LHCN-M2 (cell line): Measurements from ENCODE around the gene UTS2B. TPM values are rescaled to one million over a fixed set of nuclear protein-coding genes. Genes with fewer than 3 reads are reported as not detected.
A peak's percentile ranks its signal among the peaks of the same experiment; 100 is the strongest.
"Not testable (repeated sequence)": the region's sequence is repeated elsewhere in the genome, so short reads cannot be mapped to it uniquely, and the experiment has no call there.

Experiments used
- DNase-seq: peaks from one replicate; pipeline ENCODE4 v3.0.0-alpha.2; 2012; ENCODE audit warnings: low read depth
- total RNA-seq: library from RNA; depleted of rRNA; stranded (reverse); fragments of >200 nt; gene quantifications from 2 replicates; pipeline ENCODE4 v1.2.3, GENCODE V29; 2014

The UTS2B gene
- total RNA-seq, 1 experiment from 2014 or later = 0.57 TPM

DNA sequence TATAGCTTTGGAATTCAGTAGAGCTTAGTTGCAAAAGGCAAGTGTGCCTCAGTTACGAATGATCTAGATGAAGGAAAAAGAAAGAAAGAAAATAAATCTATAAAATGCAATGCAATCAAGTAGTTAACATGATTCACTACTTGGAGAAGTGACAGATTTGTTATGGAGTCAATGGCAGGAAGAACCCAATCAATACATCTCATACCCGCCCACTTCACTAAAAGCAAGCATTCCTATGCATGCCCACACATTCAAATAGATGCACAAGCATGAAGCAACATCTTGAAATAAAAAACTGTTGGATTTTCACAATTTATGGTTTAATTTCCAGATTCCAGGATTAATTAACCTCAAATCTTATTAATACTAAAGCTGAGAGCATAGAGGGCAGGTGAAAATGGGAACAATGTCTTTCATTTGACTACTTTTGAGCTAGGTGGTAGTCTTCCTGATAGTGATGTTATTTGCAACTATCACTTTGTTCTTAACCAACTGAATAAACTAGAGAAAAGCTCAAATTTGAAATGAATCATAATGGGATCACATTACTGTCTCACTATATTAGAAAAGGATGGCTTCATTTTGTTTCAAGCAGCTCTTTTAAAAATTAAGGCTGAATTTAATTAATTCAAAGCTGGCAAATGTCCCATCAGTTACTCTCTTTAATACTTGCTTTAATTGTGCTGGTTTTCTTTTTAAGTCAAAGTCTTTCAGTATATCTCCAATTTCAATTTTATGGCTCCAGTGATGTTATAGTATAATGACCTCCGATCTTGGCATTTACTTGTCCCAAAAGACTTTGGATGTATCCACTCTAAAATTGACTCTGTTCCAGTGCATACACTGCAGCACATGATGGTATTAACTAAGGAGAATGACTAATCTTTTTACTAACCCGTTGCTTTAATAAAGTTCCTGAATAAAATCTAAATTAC, 47.8 kb downstream of the UTS2B start:
- DNase-seq = peak; percentile 56

DNA sequence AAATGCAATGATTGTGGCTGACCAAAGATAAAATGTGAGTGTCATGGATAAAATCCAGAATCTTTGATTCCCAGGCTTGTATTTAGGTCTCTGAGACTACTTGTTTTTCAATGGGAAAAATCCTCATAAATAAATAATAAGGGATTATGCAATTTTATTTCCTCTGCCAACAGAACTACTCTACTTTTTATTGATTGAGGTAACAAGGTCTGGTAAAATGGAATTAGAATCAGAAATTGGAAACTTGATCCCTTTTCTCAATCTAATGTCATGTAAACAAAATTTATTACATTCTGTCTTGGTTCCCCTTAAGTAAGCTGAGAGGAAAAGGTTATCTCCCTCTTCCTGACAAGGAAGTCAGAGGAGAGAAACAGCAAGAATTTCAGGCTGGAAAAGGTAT, 49.4 kb downstream of the UTS2B start:
- no peak for DNase-seq

DNA sequence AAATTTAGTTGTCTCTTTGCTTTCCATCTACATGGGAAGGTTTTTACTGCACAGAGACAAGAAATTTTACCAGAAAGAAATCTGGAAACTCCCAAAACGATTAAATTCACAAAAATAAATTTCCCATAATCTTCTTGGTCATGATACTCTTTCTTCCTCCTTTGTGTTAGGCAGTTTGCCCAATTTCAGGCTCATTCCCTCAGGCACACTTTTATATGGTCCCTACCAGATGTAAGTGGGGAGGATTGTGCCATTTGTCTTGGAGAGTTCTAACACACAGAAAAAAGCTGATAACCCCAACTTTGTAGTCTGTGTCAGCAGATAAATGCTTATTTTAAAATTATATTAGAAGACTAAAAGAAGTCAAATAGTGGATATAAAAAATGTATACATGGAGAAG, 50.2 kb downstream of the UTS2B start:
- no peak for DNase-seq

DNA sequence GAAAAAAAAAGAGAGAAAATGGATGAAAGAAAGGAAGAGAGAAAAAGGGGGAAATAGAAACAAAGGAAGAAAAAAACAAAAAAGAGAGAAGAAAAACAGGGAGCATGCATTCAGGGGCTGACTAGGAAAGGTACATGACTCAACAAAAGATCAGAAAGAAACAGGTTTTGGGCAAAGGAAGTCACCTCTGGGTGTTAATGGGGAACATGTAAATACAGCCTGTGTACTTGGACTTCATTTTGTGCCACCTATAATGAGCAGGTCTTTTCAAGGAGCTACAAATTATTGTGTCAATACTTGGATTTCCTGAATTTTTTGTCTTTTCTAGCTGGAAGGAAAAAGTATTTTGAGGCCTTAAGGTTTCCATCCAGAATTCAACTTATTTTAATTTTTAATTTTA, 54.6 kb downstream of the UTS2B start:
- no peak for DNase-seq

DNA sequence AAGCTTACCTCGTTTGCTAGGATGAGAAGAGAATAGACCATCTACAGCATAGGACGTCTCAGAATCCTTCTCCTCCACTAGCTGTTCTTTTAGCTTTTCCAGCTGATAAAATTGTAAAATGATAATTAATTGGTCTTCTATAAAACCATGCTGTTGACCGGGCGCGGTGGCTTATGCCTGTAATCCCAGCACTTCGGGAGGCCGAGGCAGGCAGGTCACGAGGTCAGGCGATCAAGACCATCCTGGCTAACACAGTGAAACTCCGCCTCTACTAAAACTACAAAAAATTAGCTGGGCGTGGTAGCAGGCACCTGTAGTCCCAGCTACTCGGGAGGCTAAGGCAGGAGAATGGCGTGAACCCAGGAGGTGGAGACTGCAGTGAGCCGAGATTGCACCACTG, 55.1 kb downstream of the UTS2B start:
- not testable (repeated sequence) for DNase-seq

DNA sequence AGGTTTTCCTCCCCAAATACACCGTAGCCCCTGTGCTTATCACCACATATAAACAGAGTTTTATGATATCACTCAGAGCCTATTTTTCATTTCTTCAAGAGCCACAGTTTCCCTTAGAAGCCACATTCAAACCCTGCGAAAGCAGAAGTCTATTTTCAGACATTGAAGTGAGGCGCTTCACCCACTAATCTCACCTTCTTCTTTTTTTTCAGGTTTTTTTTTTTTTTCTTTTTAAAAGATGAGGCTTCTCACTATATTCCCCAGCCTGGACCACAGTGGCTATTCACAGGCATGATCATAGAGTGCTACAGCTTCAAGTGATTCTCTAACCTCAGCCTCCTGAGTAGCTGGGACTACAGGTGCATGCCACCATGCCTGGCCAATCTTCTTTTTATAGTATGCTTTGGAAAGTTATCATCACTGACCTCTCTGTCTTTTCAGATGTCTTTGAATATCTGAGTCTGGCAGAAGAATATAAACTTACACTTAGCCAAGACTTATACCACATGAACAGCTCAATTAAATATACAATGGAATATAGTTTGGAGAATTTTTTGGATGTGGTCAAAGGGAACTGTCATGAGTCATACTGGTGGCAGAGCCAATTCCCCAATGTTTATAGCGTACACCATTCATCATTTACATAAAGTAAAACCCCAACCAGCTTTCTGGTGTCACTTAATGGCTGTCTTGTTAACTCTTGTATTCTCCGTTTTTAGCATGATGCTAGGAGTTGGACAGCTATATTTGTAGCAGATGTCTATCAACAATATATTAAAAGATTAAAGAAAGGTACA, 60.8 kb downstream of the UTS2B start:
- no peak for DNase-seq

DNA sequence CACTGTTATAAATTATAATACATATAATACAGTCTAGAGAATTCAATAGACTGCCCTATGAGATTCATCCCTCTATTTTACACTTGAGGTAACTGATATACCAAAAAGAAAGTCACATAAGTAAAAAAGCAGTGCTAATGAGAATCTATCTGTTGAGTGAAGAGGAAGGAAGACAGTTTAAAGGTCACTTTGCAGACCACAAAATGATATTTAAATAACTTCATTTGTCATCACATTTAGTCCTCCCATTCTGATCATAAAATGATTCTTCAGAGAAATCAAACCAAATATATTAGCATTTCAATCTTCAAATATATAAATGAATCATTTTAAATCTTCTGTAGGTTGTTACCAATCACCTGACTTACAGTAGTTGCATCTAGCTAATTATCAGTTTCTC, 61.6 kb downstream of the UTS2B start:
- DNase-seq = no peak

DNA sequence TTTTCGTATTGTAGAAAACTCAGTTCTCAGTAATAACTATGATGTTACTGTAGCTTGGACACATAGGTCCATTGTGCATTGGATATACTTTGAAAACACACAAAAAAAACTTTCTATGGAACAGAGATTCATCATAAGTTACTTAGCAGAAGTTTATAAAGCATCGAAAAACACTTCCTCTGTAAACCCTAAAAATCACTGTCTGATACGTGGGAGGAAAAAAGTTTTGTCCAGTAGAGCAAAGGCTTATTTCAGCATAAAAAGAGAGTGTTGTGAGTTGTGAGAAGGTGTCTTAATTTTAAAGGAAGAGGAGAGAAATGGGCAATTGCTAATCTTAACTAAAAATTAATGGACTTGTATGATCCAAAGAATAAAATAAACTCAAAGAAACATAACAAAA, 66.5 kb downstream of the UTS2B start:
- no peak for DNase-seq

DNA sequence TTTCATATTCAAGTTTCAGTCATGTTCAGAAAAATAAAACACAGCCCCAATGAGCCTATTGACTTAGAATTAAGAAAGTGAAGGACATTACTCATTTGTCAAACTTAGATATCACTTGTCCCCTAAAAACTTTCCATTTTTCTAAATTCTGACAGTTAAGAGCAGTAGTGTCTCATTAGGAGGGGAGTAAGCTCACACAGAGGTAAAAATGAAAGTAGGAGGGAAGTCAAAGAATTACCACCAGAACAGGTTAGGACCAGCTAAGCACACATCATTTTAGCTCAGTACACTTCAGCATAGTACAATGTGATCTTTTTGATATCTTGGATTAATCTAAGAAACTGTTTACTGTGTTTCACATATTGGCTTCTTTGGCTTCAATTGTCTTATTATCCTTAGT, 67.0 kb downstream of the UTS2B start:
- peak; percentile 23 for DNase-seq

DNA sequence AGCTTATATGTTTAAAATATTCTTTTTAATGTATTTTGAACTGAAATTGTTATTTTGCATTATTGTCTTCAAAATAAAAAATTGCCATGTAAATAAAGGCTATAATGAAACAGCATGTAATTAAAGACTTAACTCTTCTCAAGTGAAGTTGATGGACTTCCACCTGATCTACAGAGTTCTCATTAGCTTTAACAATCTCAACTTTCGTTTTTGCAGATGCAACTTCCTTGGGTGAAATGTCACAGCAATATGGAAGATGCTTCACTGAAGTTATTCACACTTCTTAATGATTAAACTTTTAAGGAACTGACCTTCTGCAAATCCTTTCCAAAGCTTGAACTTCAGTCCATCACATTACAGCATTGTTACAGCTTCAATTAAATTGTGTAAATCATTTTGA, 67.7 kb downstream of the UTS2B start:
- DNase-seq = no peak

DNA sequence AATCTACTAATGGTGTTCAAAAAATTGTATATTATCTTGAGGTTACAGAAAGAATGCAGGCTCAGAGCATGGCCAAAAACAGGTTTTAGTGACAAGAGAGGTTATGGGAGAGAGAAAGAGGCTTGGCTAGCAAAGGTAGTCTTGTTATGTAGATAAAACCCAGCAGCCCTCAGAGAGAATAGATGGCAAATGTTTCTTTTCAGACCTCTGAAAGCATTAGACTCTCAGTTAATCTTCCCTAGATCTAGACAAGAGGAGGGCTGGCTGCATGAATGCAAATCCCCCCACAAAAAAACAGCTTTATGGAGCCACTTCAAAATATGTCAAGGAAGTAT, 69.1 kb downstream of the UTS2B start:
- no peak for DNase-seq

DNA sequence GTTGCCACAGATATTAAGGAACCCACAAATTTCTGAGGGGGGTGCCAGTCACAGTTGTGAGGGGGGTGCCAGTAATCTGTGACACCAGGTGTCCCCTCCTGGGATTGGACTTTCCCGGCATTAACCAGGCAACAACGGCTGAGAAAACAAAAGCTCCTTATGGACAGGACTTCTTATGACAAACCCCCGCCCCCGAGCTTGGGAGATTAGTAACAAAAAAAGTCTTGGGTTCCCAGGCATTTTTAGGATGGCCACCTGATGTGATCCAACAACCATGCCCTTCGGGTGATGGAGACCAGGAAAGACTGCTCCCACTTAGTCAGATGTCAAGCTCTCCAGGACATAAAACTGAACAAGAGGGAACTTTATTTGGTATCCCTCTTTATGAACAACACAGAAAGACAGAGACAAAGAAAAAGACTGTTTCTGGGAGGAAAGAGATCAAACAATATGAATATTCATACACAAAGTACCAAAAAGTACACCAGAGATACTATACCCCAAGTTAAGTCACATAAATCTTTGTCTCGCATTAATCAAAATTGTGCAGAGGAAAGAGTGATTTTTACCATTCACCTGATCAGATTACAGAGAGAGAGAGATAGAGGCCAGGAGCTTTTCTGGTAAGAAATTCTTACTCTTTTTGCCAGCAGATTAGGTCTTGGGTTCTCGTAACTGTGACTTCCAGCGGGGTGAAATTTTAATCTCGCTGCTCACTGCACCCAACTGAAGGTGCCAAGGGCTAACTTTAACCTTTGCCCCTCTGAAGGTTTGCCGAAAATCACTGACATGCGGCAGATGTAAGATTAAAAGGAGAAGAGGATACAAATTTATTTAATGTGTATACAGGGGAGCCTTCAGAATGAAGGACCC, 69.7 kb downstream of the UTS2B start:
- no peak for DNase-seq

DNA sequence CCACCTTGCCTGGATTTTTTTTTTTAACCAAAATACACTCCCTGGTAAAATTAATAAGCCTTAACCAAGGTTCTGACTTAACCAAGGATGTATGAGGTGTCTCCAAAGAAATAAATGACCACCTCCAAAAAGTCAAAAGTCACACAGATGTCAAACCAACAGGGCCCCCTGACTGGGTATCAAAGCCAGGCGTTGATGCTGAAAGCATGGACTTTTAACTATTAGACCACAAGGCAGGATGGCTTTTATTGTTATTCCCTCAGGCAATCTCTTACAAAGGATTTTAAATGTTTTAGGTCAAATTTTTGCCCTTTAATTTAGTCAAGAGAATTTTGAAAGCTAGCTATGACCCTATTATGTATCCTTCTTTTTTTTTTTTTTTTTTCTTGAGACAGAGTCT, 70.8 kb downstream of the UTS2B start:
- DNase-seq = no peak

DNA sequence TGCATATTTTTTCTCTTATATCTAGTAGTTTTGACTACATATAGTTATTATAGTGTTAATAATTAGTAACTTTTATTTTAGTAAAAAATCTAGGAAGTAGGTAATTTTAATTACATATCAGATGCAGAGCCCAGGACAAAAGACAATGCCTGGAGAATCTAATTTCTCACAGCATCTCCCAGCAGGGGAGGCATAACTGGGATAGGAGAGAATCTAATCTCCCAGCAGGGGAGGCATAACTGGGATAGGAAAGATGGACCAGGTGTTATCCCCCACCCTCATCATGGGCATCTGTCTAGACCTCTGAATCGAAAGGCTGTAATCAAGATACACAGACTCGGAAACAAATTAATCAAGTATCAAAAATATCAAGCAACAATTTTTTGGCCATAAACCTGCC, 73.0 kb downstream of the UTS2B start:
- DNase-seq = no peak

DNA sequence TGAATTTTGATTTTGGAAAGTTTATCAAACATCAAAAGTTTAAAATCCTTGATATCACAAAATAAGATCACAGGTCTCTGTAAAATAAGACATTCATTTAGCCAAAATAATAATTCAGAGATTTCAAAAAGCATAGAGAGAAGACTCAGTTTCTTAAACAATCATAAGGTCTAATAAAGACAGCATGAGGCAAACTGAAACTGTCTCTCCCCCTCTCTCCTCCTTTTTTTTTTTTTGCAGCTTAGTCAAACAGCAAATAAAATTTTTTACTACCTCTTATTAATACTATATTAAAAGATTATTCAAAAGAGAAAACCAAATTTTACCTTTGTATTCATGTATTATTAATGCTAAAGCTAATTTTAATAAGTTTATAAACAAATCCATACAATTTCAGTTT, 73.9 kb downstream of the UTS2B start:
- no peak for DNase-seq

DNA sequence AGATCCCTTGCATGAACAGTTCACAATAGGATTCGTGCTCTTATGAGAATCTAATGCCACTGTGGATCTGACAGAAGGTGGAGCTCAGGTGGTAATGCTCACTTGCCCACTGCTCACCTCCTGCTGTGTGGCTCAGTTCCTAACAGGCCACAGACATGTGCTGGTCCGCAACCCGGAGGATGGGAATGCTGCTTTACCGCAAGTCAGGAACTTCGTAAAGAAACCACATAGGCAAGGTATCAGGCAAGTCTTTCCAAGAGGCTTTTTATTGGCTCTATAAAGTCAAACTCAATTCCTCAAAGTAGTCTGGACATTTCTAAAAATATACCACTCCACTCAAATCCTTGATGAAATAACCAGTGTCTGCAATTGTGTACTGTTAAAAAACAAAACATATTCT, 75.2 kb downstream of the UTS2B start:
- DNase-seq = no peak

DNA sequence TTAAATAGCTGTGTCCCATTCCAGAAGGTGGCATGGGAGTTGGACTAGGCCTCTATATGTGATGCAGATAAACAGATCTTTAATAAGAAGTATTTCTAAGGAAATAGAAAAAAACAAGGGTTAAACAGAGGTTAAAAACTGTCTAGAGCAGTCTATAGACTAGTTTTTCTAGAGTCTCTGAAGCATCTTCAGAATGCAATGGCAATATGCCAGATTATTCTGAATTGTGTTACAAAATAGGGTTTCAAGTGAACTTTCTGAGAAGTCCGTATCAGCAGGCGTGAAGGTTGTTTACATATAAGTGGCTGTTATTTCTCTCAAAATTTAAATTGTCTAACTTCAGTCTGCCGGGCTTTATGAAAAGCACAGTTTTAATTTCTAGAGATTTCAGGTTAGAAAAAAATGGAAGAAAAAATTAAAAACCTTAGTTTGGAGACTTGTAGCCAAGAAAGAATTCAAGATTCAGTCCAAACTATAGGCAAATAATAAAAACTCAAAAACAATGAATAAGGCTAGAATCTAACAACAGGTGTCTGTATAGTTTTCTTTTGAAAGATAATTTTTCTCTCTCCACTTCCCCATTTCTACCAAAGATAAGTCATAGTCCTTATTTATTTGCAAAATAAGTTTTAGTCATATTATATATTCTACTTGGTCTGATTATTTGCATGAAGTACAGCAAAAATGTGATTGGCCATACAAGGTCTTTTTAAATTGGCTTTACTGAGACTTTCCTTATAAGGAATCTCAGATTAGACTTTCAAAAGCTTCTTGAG, 76.0 kb downstream of the UTS2B start:
- DNase-seq = no peak

DNA sequence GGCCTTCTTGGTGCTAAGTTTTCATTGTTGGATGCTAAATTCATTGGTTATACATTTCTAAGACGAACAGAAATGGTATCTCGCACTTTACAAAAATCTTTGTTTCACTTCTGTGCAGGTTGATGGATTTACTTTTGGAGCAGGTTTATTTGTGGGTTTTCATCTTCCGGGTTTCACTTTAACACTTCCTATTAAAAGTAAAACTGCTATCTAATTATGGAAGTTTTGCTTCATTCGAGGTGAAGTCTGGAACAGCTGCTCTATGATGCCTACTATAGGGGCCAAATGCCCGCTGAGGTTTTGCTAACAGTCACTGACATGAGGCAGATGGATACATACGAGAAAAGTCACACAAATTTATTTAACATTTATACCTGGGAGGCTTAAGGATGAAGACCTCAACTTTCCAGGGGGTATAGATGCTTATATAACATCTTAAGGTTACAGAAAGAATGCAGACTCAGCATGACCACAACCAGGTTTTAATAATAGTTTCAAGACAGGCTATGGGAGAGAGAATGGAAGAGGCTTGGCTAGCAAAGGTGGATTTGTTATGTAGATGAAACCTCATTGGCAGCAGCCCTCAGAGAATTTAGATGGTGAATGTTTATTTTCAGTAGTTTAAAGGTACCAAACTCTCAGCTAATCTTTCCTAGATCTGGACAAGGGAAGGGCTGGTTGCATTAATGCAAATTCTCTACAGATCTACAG, 77.1 kb downstream of the UTS2B start:
- DNase-seq = no peak

DNA sequence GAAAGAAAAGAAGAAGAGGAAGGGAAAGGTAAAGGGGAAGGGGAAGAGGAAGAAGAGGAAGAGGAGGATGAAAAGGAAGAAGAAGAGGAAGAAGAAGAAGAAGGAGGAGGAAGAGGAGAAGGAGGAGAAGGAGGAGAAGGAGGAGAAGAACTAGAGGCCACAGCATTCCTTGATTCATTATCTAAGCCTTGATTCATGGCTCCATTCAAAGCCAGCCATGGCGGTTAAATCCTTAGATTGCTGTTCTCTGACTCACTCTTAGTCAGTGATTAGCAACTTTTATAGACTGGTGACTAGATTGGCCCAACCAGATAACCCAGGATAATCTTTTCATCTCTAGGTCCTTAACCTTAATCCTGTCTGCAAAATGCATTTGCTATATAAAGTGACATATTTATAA, 83.7 kb downstream of the UTS2B start:
- DNase-seq = peak; percentile 71

DNA sequence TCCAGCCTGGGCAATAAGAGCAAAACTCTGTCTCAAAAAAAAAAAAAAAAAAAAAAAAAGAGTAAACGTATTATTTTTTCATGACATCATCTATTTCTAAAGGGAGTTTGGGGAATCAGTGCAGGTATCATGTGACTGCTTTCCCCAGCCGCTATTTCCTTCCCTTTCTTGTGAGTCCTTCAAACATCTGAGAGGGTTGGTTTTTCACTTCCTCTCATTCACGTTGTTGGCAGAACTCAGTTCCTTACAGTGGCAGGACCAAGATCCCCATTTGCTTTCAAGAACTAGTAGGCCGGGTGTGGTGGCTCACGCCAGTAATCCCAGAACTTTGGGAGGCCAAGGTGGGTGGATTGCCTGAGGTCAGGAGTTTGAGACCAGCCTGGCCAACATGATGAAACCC, 84.3 kb downstream of the UTS2B start:
- DNase-seq = not testable (repeated sequence)
